Activated T-helper 2 cell treated with anti-CD3 and anti-CD28 coated beads, Interferon-gamma antibody, Interleukin-2, Interleukin-4, amounts not matched to agents 10 μg/mL and 5 μg/mL and 100 μg/mL, durations not matched to agents 14 hours and 24 hours and 36 hours (primary cell): Measurements from ENCODE around the gene SPPL2B. TPM values are rescaled to one million over a fixed set of nuclear protein-coding genes. Genes with fewer than 3 reads are reported as not detected.

Experiments used
- DNase-seq: peaks from one replicate; pipeline ENCODE4 v3.0.0; 2021; ENCODE audit warnings: low spot score
- H3K27ac Mint-ChIP-seq: one replicate; pipeline ENCODE4 v1.8.0; 2021; ENCODE audit warnings: mixed read lengths
- H3K27me3 Mint-ChIP-seq: one replicate; pipeline ENCODE4 v1.8.0; 2021; ENCODE audit warnings: low read depth, mixed read lengths
- H3K36me3 Mint-ChIP-seq: one replicate; pipeline ENCODE4 v1.8.0; 2021; ENCODE audit warnings: low read depth, mixed read lengths
- H3K4me1 Mint-ChIP-seq: one replicate; pipeline ENCODE4 v1.8.0; 2021; ENCODE audit warnings: low read depth, mixed read lengths
- H3K4me3 Mint-ChIP-seq: one replicate; pipeline ENCODE4 v1.8.0; 2021; ENCODE audit warnings: low read depth, mild to moderate bottlenecking, moderate library complexity, mixed read lengths
- H3K9me3 Mint-ChIP-seq: one replicate; pipeline ENCODE4 v1.8.0; 2021; ENCODE audit warnings: mixed read lengths
- intact Hi-C: fragments of 100-400 bp; cut with micrococcal nuclease; formaldehyde crosslinking; loops from one replicate; pipeline ENCODE4 v1.15.1; 2023
- total RNA-seq: library from RNA; stranded (reverse); gene quantifications from 2 replicates; pipeline ENCODE4 v1.2.3, GENCODE V29; 2022

SPPL2B gene
- total RNA-seq, 1 donor from 2014 or later, result 60.8 TPM

DNA sequence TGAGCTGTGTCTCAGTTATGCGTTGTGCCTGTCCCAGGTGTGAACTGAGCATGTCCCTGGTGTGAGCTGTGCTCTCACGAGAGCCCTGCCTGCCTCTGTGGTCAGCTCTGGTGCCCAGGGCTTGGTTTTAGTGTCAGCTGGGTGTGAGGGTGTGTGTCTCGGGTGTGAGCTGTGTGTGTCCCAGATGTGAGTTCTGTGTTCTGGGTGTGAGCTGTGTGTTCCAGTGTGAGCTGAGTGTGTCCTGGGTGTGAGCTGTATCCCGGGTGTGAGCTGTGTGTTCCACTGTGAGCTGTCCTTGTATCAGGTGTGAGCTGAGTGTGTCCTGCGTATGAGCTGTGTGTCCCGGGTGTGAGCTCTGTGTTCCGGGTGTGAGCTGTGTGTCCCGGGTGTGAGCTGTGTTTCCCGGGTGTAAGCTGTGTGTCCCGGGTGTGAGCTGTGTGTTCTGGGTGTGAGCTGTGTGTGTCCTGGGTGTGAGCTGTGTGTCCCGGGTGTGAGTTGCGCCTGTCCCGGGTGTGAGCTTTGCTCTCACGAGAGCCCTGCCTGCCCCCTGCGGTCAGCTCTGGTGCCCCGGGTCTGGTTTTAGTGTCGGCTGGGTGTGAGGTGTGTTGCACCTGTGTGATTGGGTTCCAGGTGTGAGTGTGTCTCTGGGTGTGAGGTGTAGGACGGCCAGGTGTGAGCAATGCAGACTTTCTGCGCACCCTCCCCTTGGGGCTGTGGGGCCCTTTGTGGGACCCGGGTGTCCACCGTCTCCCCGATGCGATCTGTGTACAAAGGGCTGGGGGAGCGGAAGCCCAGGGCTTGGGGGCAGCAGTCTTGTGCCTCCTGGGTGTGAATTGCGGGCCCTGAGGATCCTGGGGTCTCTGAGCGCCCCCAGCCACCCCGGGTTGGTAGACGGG is 39.4 kb upstream of the SPPL2B start:
- Mint-ChIP-seq H3K9me3 (no peaks in the 10 kb centered on the region), H3K27me3 (peaks cover 2% of the 10 kb centered on the region), H3K4me1 (peaks cover 17% of the 10 kb centered on the region), H3K27ac (peak overlapping the region; percentile 80), H3K4me3 (peak overlapping the region; percentile 85), H3K36me3 (peaks cover 19% of the 10 kb centered on the region)
- intact Hi-C loops, result no loop called here
- DNase-seq, result no peak

DNA sequence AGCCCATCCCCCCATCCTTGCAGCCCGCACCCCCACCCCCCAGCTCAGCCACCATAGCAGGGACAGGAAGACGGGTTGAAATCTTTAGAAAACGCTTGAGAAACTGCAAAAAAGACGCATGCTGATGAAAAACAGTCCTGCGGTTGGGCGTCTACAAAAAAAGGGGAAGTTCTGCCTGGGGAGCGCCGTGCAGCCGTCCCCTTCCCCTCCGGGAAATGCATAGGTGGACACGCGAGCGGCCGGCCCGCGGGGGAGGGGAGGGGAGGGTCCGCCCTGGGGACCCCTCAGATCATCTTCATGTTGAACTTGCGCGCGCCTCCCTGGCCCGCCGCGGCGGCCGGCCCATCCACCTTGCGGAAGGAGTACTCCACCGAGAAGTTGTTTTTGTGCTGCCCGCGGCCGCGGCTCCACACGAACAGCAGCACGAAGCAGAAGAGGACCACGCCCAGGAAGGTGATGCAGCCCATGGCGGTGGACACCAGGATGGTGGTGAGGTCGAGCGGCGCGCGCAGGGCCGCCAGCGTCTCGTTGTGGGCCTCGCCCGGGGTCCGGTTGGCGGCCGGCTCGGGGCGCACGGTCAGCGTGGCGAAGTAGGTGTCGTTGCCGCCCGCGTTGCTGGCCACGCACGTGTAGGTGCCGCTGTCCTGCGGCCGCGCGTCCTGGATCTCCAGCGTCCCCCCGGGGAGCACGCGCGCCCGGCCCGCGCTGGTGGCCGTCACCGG is 38.6 kb upstream of the SPPL2B start:
- H3K27me3 Mint-ChIP-seq, result peaks cover 2% of the 10 kb centered on the region
- H3K9me3 Mint-ChIP-seq, result no peaks in the 10 kb centered on the region
- peak overlapping the region; percentile 85 for H3K4me3 Mint-ChIP-seq
- intact Hi-C loops, result no loop called here
- H3K4me1 Mint-ChIP-seq, result peaks cover 17% of the 10 kb centered on the region
- H3K36me3 Mint-ChIP-seq, result peaks cover 19% of the 10 kb centered on the region
- peak; percentile 75 for DNase-seq
- peak overlapping the region; percentile 80 for H3K27ac Mint-ChIP-seq

DNA sequence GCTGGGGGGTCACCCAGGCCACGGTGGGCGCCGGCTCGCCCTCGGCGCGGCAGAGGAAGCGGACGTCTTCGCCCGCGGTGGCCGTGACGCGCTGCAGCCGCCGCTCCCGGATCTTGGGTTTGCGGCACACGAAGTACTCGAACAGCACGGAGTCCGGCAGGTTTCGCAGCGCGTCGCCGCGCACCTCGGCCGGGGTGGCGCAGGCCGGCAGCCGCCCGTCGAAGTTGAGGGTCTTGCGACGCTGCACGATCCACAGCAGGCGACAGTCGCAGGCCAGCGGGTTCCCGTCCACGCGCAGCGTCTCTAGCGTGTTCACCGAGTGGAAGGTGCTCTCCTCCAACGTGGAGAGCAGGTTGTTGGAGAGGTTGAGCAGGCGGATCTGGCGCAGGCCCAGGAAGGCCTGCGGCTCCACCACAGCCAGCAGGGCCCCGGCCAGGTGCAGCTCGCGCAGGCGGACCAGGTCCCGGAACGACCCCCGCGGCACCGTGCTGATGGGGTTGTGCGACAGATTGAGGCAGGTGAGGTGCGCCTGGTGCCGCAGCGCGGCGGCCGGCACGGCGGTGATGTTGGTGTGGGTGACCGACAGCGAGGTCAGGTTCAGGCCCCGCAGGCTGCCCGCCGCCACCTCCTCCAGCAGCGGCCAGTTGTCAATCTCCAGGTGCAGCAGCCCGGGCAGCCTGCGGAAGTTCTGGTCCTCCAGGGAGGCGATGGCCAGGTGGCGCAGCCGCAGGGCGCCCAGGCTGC is 37.9 kb upstream of the SPPL2B start:
- Mint-ChIP-seq H3K27ac (no peak overlapping the region), H3K27me3 (peaks cover 2% of the 10 kb centered on the region), H3K9me3 (no peaks in the 10 kb centered on the region), H3K4me1 (peaks cover 17% of the 10 kb centered on the region), H3K36me3 (peaks cover 19% of the 10 kb centered on the region), H3K4me3 (peak overlapping the region; percentile 65)
- intact Hi-C loops, result no loop called here
- DNase-seq, result peak; percentile 29

DNA sequence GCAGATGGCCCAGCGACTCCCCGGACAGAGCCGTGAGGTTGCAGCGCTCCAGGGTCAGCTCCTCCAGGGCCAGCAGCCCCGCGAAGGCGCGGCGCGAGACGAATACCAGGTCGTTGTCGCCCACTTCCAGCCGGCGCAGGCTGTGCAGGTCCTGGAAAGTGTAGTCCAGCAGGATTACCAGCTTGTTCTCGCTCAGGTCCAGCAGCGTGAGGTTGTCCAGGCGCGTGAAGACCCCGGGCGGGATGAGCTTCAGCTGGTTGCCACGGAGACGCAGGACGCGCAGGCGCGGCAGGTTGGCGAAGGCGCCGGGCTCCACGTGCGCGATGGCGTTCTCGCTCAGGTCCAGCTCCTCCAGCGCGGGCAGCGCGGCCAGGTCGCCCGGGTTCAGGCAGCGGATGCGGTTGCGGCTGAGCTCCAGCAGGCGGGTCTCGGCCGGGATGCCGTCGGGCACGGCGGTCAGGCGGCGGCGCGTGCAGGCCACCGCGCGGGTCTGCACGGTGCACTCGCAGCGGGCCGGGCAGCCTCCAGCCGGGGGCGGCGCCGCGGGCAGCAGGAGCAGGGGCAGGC is 37.2 kb upstream of the SPPL2B start:
- Mint-ChIP-seq H3K4me3 (peak overlapping the region; percentile 65), H3K27me3 (peaks cover 2% of the 10 kb centered on the region), H3K27ac (no peak overlapping the region), H3K9me3 (no peaks in the 10 kb centered on the region), H3K4me1 (peaks cover 17% of the 10 kb centered on the region), H3K36me3 (peaks cover 19% of the 10 kb centered on the region)
- no peak for DNase-seq
- intact Hi-C loops, result no loop called here

DNA sequence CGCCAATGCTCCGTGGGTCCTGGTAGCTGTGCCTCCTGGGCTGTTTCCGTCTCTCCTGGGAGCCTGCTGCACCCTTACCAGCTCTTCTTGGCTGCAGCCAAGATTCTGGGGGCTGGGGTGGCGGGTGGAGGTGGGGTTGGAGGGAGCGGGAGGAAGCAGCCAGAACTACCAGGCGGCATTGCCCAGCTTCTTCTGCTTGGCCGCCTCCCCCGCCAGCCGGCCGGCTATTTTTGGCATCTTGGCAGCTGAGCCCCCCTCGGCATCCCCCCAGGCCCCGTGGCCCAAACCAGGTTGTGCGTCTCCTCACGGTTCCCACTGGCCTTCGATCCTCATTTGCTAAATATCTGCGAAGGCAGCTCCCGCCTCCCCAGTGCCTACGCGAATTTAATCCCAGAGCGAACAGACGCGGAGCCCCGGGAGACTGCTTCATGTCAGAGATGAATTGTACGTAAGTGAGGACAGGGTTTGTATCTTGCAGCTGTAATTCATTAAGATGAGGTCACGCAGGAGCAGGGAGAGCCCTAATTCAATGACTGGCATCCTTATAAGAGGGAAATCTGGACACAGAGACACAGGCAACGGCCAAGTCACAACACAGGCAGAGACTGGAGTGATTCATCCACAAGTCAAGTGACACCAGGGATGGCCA is 33.7 kb upstream of the SPPL2B start:
- Mint-ChIP-seq H3K9me3 (no peaks in the 10 kb centered on the region), H3K27me3 (no peaks in the 10 kb centered on the region), H3K4me3 (no peak overlapping the region), H3K4me1 (peaks cover 2% of the 10 kb centered on the region), H3K27ac (no peak overlapping the region), H3K36me3 (peaks cover 15% of the 10 kb centered on the region)
- intact Hi-C loops, result no loop called here
- DNase-seq, result no peak

DNA sequence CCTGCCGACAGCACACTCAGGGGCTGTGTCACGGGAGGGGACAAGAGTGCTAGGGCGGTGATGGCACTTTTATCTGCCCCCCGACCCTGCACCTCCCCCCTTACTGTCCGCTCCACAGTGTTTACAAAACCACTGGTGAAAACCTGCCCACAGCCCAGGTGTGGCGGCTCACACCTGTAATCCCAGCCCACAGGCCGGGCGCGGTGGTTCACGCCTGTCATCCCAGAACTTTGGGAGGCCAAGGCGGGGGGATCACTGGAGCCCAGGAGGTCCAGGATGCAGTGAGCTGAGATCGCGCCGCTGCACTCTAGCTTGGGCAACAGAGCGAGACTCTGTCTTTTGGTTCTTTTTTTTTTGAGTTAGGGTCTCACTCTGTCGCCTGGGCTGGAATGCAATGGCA is 32.3 kb upstream of the SPPL2B start:
- Mint-ChIP-seq H3K27me3 (peaks cover 5% of the 10 kb centered on the region), H3K4me3 (no peak overlapping the region)

DNA sequence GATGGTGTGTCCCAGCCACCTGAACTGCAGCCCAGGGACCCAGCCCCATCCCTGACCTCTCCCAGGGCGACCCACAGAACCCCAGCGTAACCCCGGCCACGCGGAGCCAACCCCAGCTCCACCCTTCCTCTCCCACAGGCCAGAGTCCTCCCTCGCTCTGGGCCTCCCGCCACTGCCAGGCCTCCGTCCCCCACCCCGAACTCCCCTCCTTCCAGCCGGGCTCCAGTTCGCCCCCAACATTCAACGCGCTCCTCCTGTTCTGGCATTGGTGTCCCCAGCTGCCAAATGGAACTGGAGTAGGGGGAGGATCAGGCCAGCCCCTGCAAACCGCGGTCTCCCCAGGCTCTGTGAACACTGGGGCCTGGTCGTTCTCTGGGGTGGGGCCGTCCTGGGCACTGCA is 28.0 kb upstream of the SPPL2B start:
- Mint-ChIP-seq H3K36me3 (no peaks in the 10 kb centered on the region), H3K27me3 (peaks cover 36% of the 10 kb centered on the region), H3K4me3 (no peak overlapping the region)

More for the DNA sequence above, 32.3 kb upstream of the SPPL2B start:
- intact Hi-C loops, result no loop called here
- Mint-ChIP-seq H3K9me3 (no peaks in the 10 kb centered on the region), H3K27ac (no peak overlapping the region), H3K36me3 (peaks cover 10% of the 10 kb centered on the region), H3K4me1 (peaks cover 2% of the 10 kb centered on the region)
- DNase-seq, result no peak

DNA sequence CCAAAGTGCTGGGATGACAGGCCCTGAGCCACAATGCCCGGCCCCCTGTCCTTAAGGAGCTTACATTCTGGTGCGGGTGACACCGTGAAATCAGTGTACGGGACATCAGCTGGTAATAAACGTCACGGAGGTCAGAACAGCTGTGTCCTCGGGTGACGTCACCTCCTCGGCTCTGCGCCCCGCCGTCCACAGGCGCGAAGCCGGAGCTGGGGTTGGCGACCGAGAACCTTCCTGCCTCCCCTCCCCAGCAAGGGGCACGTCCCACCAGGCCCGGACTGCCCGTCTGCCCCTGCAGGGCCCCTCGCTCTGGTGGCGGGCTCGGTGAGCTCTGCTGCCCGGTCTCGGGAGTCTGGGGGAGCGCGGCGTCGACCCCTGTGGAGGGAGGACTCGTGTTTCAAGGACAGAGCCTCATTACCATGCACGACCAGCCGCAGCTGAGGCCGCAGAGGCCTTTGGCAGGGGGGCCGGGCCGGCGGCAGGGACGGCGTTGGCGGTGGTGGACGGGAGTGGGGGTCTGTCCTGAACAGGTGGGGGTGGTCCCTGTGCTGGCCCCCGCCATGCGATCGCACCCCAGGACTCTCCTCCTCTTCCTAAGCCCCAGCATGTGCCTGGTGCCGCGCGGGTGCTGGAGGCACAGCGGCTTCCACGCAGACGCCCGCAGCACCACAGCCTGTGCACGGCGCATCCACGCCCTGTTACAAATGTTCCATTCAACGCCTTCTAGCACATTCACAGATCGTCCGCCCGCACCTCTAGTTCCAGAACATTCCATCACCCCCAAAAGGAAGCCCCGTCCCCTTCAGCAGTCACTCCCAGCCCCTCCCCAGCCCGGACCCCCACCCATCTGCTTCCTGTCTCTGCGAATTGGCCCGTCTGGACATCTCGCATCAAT is 25.9 kb upstream of the SPPL2B start:
- Mint-ChIP-seq H3K9me3 (no peaks in the 10 kb centered on the region), H3K4me1 (peaks cover 4% of the 10 kb centered on the region), H3K27me3 (peaks cover 51% of the 10 kb centered on the region), H3K36me3 (no peaks in the 10 kb centered on the region), H3K27ac (no peak overlapping the region), H3K4me3 (no peak overlapping the region)
- DNase-seq, result no peak
- intact Hi-C loops, result no loop called here

More for the DNA sequence above, 28.0 kb upstream of the SPPL2B start:
- H3K27ac Mint-ChIP-seq, result no peak overlapping the region
- no peaks in the 10 kb centered on the region for H3K9me3 Mint-ChIP-seq
- H3K4me1 Mint-ChIP-seq, result peaks cover 4% of the 10 kb centered on the region
- DNase-seq, result no peak
- intact Hi-C loops, result no loop called here

DNA sequence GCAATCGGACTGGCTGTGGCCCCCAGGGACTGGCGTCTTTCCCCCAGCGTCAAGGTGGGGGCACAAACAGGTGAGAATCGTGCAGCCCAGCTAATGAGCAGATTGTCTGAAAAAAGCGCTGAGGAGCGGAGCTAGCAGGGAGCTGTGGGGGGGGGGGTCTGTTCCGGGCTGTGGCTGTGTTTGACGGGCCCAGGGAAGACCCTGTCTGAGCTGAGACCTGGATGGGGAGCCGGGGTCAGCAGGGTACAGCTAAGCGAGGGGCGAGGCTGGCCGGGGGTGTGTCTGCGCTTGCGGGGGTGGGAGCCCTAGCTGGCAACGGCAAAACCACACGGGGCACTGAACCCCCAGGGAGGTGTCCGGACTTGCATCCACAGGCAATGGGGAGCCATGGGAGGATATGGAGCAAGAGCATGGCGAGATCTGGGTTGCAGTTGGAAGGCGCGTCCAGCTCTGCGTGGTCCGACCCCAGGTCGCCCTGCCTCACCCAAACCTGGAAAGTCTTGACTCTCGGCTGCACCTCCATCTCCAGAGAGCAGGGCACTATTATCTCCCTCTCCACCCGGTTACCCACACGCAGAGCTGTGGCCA is 25.2 kb upstream of the SPPL2B start:
- H3K27ac Mint-ChIP-seq, result no peak overlapping the region
- H3K9me3 Mint-ChIP-seq, result no peaks in the 10 kb centered on the region
- H3K36me3 Mint-ChIP-seq, result no peaks in the 10 kb centered on the region
- no peak for DNase-seq
- H3K4me1 Mint-ChIP-seq, result peaks cover 4% of the 10 kb centered on the region
- intact Hi-C loops, result no loop called here
- peaks cover 53% of the 10 kb centered on the region for H3K27me3 Mint-ChIP-seq
- no peak overlapping the region for H3K4me3 Mint-ChIP-seq

DNA sequence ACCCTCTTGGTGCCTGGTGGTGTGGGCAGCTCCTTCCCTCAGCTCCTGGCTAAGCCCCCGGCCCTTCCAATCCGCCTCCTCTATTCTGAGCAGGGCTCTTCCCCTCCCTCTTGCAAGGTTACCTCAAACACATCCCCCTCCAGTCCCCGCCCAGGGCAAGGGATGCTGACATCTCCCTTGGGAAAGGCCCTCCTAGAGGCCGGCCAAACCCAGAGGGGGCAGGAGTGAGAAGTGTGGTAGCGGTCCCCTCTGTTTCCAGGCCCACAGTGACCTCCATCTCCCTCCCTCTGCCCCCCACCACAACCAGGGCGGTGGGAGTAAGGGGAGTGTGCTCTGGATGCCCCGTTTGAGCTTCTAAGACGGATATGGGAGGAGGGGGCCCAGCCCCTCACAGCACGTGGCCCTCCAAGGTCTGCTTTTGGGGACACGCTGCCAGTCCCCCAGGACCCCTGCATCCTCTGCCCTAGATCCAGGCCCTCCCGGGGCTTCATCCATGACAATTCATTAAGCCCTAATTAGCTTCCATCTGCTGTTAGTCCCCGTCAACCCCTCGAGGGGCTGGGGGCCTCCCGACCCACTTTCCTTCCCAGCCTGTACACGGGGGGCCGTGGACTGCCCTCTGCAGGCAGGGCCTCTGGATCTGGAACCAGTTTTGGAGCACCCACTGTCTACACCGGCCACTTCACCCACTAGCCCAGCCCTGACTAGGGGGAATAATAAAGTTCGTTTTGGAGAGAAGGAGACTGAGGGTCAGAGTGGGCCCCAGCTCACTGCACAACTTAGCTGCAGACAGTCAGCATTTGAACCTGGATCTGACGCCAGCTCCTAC is 22.8 kb upstream of the SPPL2B start:
- intact Hi-C loops, result no loop called here
- no peaks in the 10 kb centered on the region for H3K36me3 Mint-ChIP-seq
- peaks cover 68% of the 10 kb centered on the region for H3K27me3 Mint-ChIP-seq
- peaks cover 7% of the 10 kb centered on the region for H3K4me1 Mint-ChIP-seq
- no peak overlapping the region for H3K27ac Mint-ChIP-seq
- H3K4me3 Mint-ChIP-seq, result no peak overlapping the region
- DNase-seq, result no peak
- H3K9me3 Mint-ChIP-seq, result no peaks in the 10 kb centered on the region
